ENCODE data around the gene HOOK2. TPM values are rescaled to one million over a fixed set of nuclear protein-coding genes. Genes with fewer than 3 reads are reported as not detected.

The HOOK2 gene
- total and polyA plus RNA-seq, 7 experiments from 2014 or later = 4.0 to 37.5 (median 20.1) TPM

GRCh38 chr19:12796146-12797071 is 21.1 kb upstream of the HOOK2 start:
- H3K4me3 ChIP-seq (ENCODE audit: low read length) = peak overlapping the region; percentile 44
- Mint-ChIP-seq H3K27ac (peak overlapping the region; percentile 87 to 100 (median 91)), H3K27me3 (peaks cover 0 to 2% (median 0%) of the 10 kb centered on the region in 5 donors), H3K9me3 (peaks cover 0 to 19% (median 0%) of the 10 kb centered on the region in 11 donors), H3K4me1 (peaks cover 19 to 42% (median 37%) of the 10 kb centered on the region in 7 donors), H3K4me3 (peak overlapping the region; percentile 55 to 87 (median 80)), H3K36me3 (peaks cover 0 to 15% (median 0%) of the 10 kb centered on the region in 5 donors)
- ChIA-PET POLR2A (interaction anchor here (0.6 to 8.4 kb wide), 15 partner anchors 10 to 182 kb away, joined by 3 to 621 read pairs (median 3); partner anchors contain the start of genes GET3, HOOK2, RNASEH2A and TNPO2), CTCF (interaction anchor here (0.6 to 9.8 kb wide), 16 partner anchors 10 to 169 kb away, joined by 3 to 169 read pairs (median 7); partner anchors contain the start of gene HOOK2)
- peaks cover 21 to 30% of the 10 kb centered on the region in 2 donors for H3K4me1 ChIP-seq (ENCODE audit: control insufficient read depth in 2 of 2, insufficient read depth in 2 of 2, low read length in 2 of 2)
- H3K36me3 ChIP-seq (ENCODE audit: control insufficient read depth in 2 of 3, insufficient read depth in 3 of 3, low read length in 3 of 3) = peaks cover 0 to 43% (median 5%) of the 10 kb centered on the region in 3 experiments
- H3K27me3 ChIP-seq (ENCODE audit: control insufficient read depth in 2 of 2, insufficient read depth in 2 of 2, low read length in 2 of 2) = no peaks in the 10 kb centered on the region
- H3K9me3 ChIP-seq (ENCODE audit: control insufficient read depth in 2 of 3, low read length in 3 of 3) = no peaks in the 10 kb centered on the region
- DNase-seq = peak; percentile 68 to 86 (median 79)
- peak; percentile 14 for ATAC-seq
- intact Hi-C loops (cut with micrococcal nuclease) = loop anchor here (1.0 to 2.0 kb wide), 8 partner anchors 19 to 120 kb away; partner anchors contain the start of gene TNPO2 (in 1 of the 2)
- peak overlapping the region; percentile 56 for H3K27ac ChIP-seq (ENCODE audit: low read depth, low read length)

- intact Hi-C loops (cut with micrococcal nuclease) = loop anchor here (5.0 kb wide), 8 partner anchors 142 to 1703 kb away; partner anchors contain the start of genes CALR (in 2 of the 2), IER2 (in 1 of the 2), STX10 (in 1 of the 2) and SWSAP1 (in 1 of the 2)
- CTCF ChIA-PET = interaction anchor here (0.9 to 9.8 kb wide), 8 partner anchors 11 to 171 kb away, joined by 3 to 169 read pairs (median 8); partner anchors contain the start of gene HOOK2
Observed at GRCh38 chr19:12794971-12795381, 19.6 kb upstream of the HOOK2 start.

GRCh38 chr19:12794196-12794941 is 19.0 kb upstream of the HOOK2 start:
- DNase-seq (peak in 3 of 9 donors; percentile 39 to 43 (median 40)), ATAC-seq (no peak)
- ChIA-PET CTCF (interaction anchor here (2.0 to 9.8 kb wide), 5 partner anchors 18 to 53 kb away, joined by 7 to 169 read pairs (median 41); partner anchors contain the start of gene HOOK2), POLR2A (interaction anchor here (0.6 to 8.4 kb wide), 10 partner anchors 9 to 1730 kb away, joined by 3 to 621 read pairs (median 7); partner anchors contain the start of genes HOOK2, PRDX2, RNASEH2A and THSD8)
- Histone ChIP-seq H3K4me3 (ENCODE audit: low read length) (peak overlapping the region; percentile 98), H3K27me3 (ENCODE audit: control insufficient read depth in 2 of 2, insufficient read depth in 2 of 2, low read length in 2 of 2) (no peaks in the 10 kb centered on the region), H3K9me3 (ENCODE audit: control insufficient read depth in 2 of 3, low read length in 3 of 3) (no peaks in the 10 kb centered on the region), H3K36me3 (ENCODE audit: control insufficient read depth in 2 of 3, insufficient read depth in 3 of 3, low read length in 3 of 3) (peaks cover 0 to 28% (median 0%) of the 10 kb centered on the region in 3 experiments), H3K27ac (ENCODE audit: low read depth, low read length) (peak overlapping the region; percentile 99), H3K4me1 (ENCODE audit: control insufficient read depth in 2 of 2, insufficient read depth in 2 of 2, low read length in 2 of 2) (peaks cover 21 to 30% of the 10 kb centered on the region in 2 donors)
- peaks cover 0 to 26% (median 0%) of the 10 kb centered on the region in 11 donors for H3K9me3 Mint-ChIP-seq
- H3K36me3 Mint-ChIP-seq = peaks cover 0 to 9% (median 0%) of the 10 kb centered on the region in 5 donors
- H3K27me3 Mint-ChIP-seq = peaks cover 0 to 2% (median 0%) of the 10 kb centered on the region in 5 donors
- H3K4me1 Mint-ChIP-seq = peaks cover 25 to 38% (median 32%) of the 10 kb centered on the region in 7 donors
- peak overlapping the region; percentile 93 to 100 (median 97) for H3K27ac Mint-ChIP-seq
- H3K4me3 Mint-ChIP-seq = peak overlapping the region; percentile 74 to 95 (median 86)
- intact Hi-C loops (cut with micrococcal nuclease) = loop anchor here (5.0 kb wide), 8 partner anchors 143 to 1702 kb away; partner anchors contain the start of genes CALR (in 2 of the 2), IER2 (in 1 of the 2), STX10 (in 1 of the 2) and SWSAP1 (in 1 of the 2)

More at GRCh38 chr19:12794971-12795381, 19.6 kb upstream of the HOOK2 start:
- H3K9me3 ChIP-seq (ENCODE audit: control insufficient read depth in 2 of 3, low read length in 3 of 3) = no peaks in the 10 kb centered on the region
- peaks cover 0 to 26% (median 0%) of the 10 kb centered on the region in 11 donors for H3K9me3 Mint-ChIP-seq
- peaks cover 0 to 34% (median 3%) of the 10 kb centered on the region in 3 experiments for H3K36me3 ChIP-seq (ENCODE audit: control insufficient read depth in 2 of 3, insufficient read depth in 3 of 3, low read length in 3 of 3)
- H3K27ac Mint-ChIP-seq = peak overlapping the region; percentile 93 to 100 (median 97)
- peak overlapping the region in 8 of 10 donors; percentile 74 to 95 (median 88) for H3K4me3 Mint-ChIP-seq
- H3K4me3 ChIP-seq (ENCODE audit: low read length) = no peak overlapping the region
- peaks cover 21 to 29% of the 10 kb centered on the region in 2 donors for H3K4me1 ChIP-seq (ENCODE audit: control insufficient read depth in 2 of 2, insufficient read depth in 2 of 2, low read length in 2 of 2)
- POLR2A ChIA-PET = interaction anchor here (0.6 to 8.4 kb wide), 11 partner anchors 9 to 1729 kb away, joined by 3 to 621 read pairs (median 5); partner anchors contain the start of genes GET3, HOOK2, RNASEH2A and TNPO2
- H3K27me3 Mint-ChIP-seq = peaks cover 0 to 2% (median 0%) of the 10 kb centered on the region in 5 donors
- H3K27me3 ChIP-seq (ENCODE audit: control insufficient read depth in 2 of 2, insufficient read depth in 2 of 2, low read length in 2 of 2) = no peaks in the 10 kb centered on the region
- DNase-seq (no peak), ATAC-seq (no peak)
- H3K27ac ChIP-seq (ENCODE audit: low read depth, low read length) = peak overlapping the region; percentile 99
- peaks cover 25 to 42% (median 36%) of the 10 kb centered on the region in 7 donors for H3K4me1 Mint-ChIP-seq
- H3K36me3 Mint-ChIP-seq = peaks cover 0 to 9% (median 0%) of the 10 kb centered on the region in 5 donors

GRCh38 chr19:12793290-12794195 is 18.2 kb upstream of the HOOK2 start:
- ChIA-PET POLR2A (interaction anchor here (0.6 to 8.4 kb wide), 23 partner anchors 7 to 1574 kb away, joined by 3 to 621 read pairs (median 11); partner anchors contain the start of genes CALR, DNASE2, FBXW9 and GCDH), CTCF (interaction anchor here (0.9 to 9.8 kb wide), 8 partner anchors 11 to 117 kb away, joined by 4 to 169 read pairs (median 16); partner anchors contain the start of gene HOOK2)
- H3K36me3 ChIP-seq (ENCODE audit: control insufficient read depth in 2 of 3, insufficient read depth in 3 of 3, low read length in 3 of 3) = peaks cover 0 to 20% (median 0%) of the 10 kb centered on the region in 3 experiments
- peak overlapping the region; percentile 99 for H3K27ac ChIP-seq (ENCODE audit: low read depth, low read length)
- DNase-seq (peak; percentile 93 to 99 (median 98)), ATAC-seq (peak; percentile 53)
- peak overlapping the region; percentile 89 to 98 (median 94) for H3K4me3 Mint-ChIP-seq
- peak overlapping the region; percentile 98 for H3K4me3 ChIP-seq (ENCODE audit: low read length)
- H3K9me3 Mint-ChIP-seq = peaks cover 0 to 27% (median 0%) of the 10 kb centered on the region in 11 donors
- H3K4me1 Mint-ChIP-seq = peaks cover 30 to 46% (median 39%) of the 10 kb centered on the region in 7 donors
- no peaks in the 10 kb centered on the region for H3K9me3 ChIP-seq (ENCODE audit: control insufficient read depth in 2 of 3, low read length in 3 of 3)
- H3K27me3 ChIP-seq (ENCODE audit: control insufficient read depth in 2 of 2, insufficient read depth in 2 of 2, low read length in 2 of 2) = no peaks in the 10 kb centered on the region
- H3K27me3 Mint-ChIP-seq = peaks cover 0 to 2% (median 0%) of the 10 kb centered on the region in 5 donors
- H3K4me1 ChIP-seq (ENCODE audit: control insufficient read depth in 2 of 2, insufficient read depth in 2 of 2, low read length in 2 of 2) = peaks cover 30 to 36% of the 10 kb centered on the region in 2 donors
- intact Hi-C loops (cut with micrococcal nuclease) = loop anchor here (1.0 to 5.0 kb wide), 11 partner anchors 13 to 1701 kb away; partner anchors contain the start of genes CALR (in 2 of the 2), IER2 (in 2 of the 2), STX10 (in 2 of the 2) and GET3 (in 1 of the 2)
- peak overlapping the region; percentile 97 to 100 (median 100) for H3K27ac Mint-ChIP-seq
- peaks cover 0 to 9% (median 0%) of the 10 kb centered on the region in 5 donors for H3K36me3 Mint-ChIP-seq

Data from naive thymus-derived CD4-positive, alpha-beta T cell (primary cell).